Memory B cell (primary cell): ENCODE measurements around the gene MANBA.

Source experiments
- ATAC-seq: fragments of 150-1000 bp; cut with Tn5 transposase; 2 replicates; pipeline ENCODE4 v1.10.0; 2021; ENCODE audit warnings: low read depth, mild to moderate bottlenecking, moderate library complexity
- DNase-seq, 2 donors: peaks; one replicate each; pipeline ENCODE4 v3.0.0; 2022; ENCODE audit warnings: low spot score in 2 of 2
- H3K27ac Mint-ChIP-seq: one replicate; pipeline ENCODE4 v1.8.0; 2022; ENCODE audit warnings: mild to moderate bottlenecking, moderate library complexity, mixed read lengths
- H3K27me3 Mint-ChIP-seq: one replicate; pipeline ENCODE4 v1.8.0; 2022; ENCODE audit warnings: mixed read lengths
- H3K36me3 Mint-ChIP-seq: one replicate; pipeline ENCODE4 v1.8.0; 2022; ENCODE audit warnings: mild to moderate bottlenecking, mixed read lengths
- H3K4me1 Mint-ChIP-seq: one replicate; pipeline ENCODE4 v1.8.0; 2022; ENCODE audit warnings: mixed read lengths
- H3K4me3 Mint-ChIP-seq: one replicate; pipeline ENCODE4 v1.8.0; 2022; ENCODE audit warnings: mild to moderate bottlenecking, moderate library complexity, mixed read lengths
- H3K9me3 Mint-ChIP-seq: one replicate; pipeline ENCODE4 v1.8.0; 2022; ENCODE audit warnings: mixed read lengths

The MANBA gene

GRCh38 chr4:102657206-102657605, 103.6 kb downstream of the MANBA start:
- Mint-ChIP-seq H3K9me3 (no peaks in the 10 kb centered on the region), H3K4me3 (no peak overlapping the region), H3K27me3 (no peaks in the 10 kb centered on the region), H3K27ac (no peak overlapping the region), H3K4me1 (peaks cover 2% of the 10 kb centered on the region), H3K36me3 (peaks cover 13% of the 10 kb centered on the region)
- no peak for ATAC-seq
- no peak for DNase-seq

GRCh38 chr4:102647117-102647516, 113.7 kb downstream of the MANBA start:
- ATAC-seq = no peak
- Mint-ChIP-seq H3K4me1 (no peaks in the 10 kb centered on the region), H3K9me3 (no peaks in the 10 kb centered on the region), H3K27me3 (no peaks in the 10 kb centered on the region), H3K36me3 (peaks cover 37% of the 10 kb centered on the region), H3K4me3 (no peak overlapping the region), H3K27ac (no peak overlapping the region)
- no peak for DNase-seq

GRCh38 chr4:102642631-102643298, 118.0 kb downstream of the MANBA start:
- no peaks in the 10 kb centered on the region for H3K27me3 Mint-ChIP-seq
- ATAC-seq (no peak), DNase-seq (no peak)
- H3K4me3 Mint-ChIP-seq = no peak overlapping the region
- no peaks in the 10 kb centered on the region for H3K9me3 Mint-ChIP-seq
- H3K4me1 Mint-ChIP-seq = no peaks in the 10 kb centered on the region
- H3K36me3 Mint-ChIP-seq = peaks cover 33% of the 10 kb centered on the region
- no peak overlapping the region for H3K27ac Mint-ChIP-seq

GRCh38 chr4:102641793-102642192, 119.0 kb downstream of the MANBA start:
- H3K4me3 Mint-ChIP-seq = no peak overlapping the region
- no peak overlapping the region for H3K27ac Mint-ChIP-seq
- no peaks in the 10 kb centered on the region for H3K27me3 Mint-ChIP-seq
- DNase-seq = no peak
- H3K36me3 Mint-ChIP-seq = peaks cover 36% of the 10 kb centered on the region
- no peaks in the 10 kb centered on the region for H3K9me3 Mint-ChIP-seq
- ATAC-seq = no peak
- H3K4me1 Mint-ChIP-seq = no peaks in the 10 kb centered on the region

- H3K9me3 Mint-ChIP-seq = no peaks in the 10 kb centered on the region
- no peak overlapping the region for H3K4me3 Mint-ChIP-seq
- DNase-seq = no peak
- ATAC-seq = no peak
- H3K36me3 Mint-ChIP-seq = peaks cover 32% of the 10 kb centered on the region
- no peaks in the 10 kb centered on the region for H3K27me3 Mint-ChIP-seq
- H3K27ac Mint-ChIP-seq = peak overlapping the region; percentile 15
- no peaks in the 10 kb centered on the region for H3K4me1 Mint-ChIP-seq
Measured at GRCh38 chr4:102640669-102641068, 120.1 kb downstream of the MANBA start.

GRCh38 chr4:102639598-102639997, 121.2 kb downstream of the MANBA start:
- H3K4me1 Mint-ChIP-seq = no peaks in the 10 kb centered on the region
- H3K27ac Mint-ChIP-seq = no peak overlapping the region
- H3K36me3 Mint-ChIP-seq = peaks cover 29% of the 10 kb centered on the region
- H3K4me3 Mint-ChIP-seq = no peak overlapping the region
- H3K9me3 Mint-ChIP-seq = no peaks in the 10 kb centered on the region
- DNase-seq = no peak
- H3K27me3 Mint-ChIP-seq = no peaks in the 10 kb centered on the region
- no peak for ATAC-seq

- Mint-ChIP-seq H3K27me3 (no peaks in the 10 kb centered on the region), H3K4me3 (no peak overlapping the region), H3K36me3 (peaks cover 25% of the 10 kb centered on the region)
Measured at GRCh38 chr4:102638621-102639020, 122.1 kb downstream of the MANBA start.

GRCh38 chr4:102637391-102637790, 123.4 kb downstream of the MANBA start:
- Mint-ChIP-seq H3K27ac (no peak overlapping the region), H3K4me3 (no peak overlapping the region), H3K27me3 (no peaks in the 10 kb centered on the region), H3K9me3 (no peaks in the 10 kb centered on the region), H3K36me3 (peaks cover 25% of the 10 kb centered on the region), H3K4me1 (no peaks in the 10 kb centered on the region)
- no peak for ATAC-seq
- no peak for DNase-seq

More at GRCh38 chr4:102638621-102639020, 122.1 kb downstream of the MANBA start:
- no peak for DNase-seq
- Mint-ChIP-seq H3K4me1 (no peaks in the 10 kb centered on the region), H3K27ac (peak overlapping the region; percentile 41), H3K9me3 (no peaks in the 10 kb centered on the region)
- no peak for ATAC-seq

GRCh38 chr4:102633100-102633499, 127.7 kb downstream of the MANBA start:
- no peaks in the 10 kb centered on the region for H3K4me1 Mint-ChIP-seq
- ATAC-seq = no peak

GRCh38 chr4:102632241-102633065, 128.3 kb downstream of the MANBA start:
- no peaks in the 10 kb centered on the region for H3K9me3 Mint-ChIP-seq
- no peak overlapping the region for H3K4me3 Mint-ChIP-seq
- peaks cover 21% of the 10 kb centered on the region for H3K36me3 Mint-ChIP-seq
- ATAC-seq (no peak), DNase-seq (no peak)
- H3K27ac Mint-ChIP-seq = peak overlapping the region; percentile 70
- H3K4me1 Mint-ChIP-seq = no peaks in the 10 kb centered on the region
- H3K27me3 Mint-ChIP-seq = no peaks in the 10 kb centered on the region

More at GRCh38 chr4:102633100-102633499, 127.7 kb downstream of the MANBA start:
- no peak for DNase-seq
- H3K27me3 Mint-ChIP-seq = no peaks in the 10 kb centered on the region
- no peak overlapping the region for H3K27ac Mint-ChIP-seq
- no peak overlapping the region for H3K4me3 Mint-ChIP-seq
- H3K9me3 Mint-ChIP-seq = no peaks in the 10 kb centered on the region
- H3K36me3 Mint-ChIP-seq = peaks cover 23% of the 10 kb centered on the region

GRCh38 chr4:102631616-102632015, 129.2 kb downstream of the MANBA start:
- ATAC-seq = no peak
- no peaks in the 10 kb centered on the region for H3K4me1 Mint-ChIP-seq
- H3K36me3 Mint-ChIP-seq = peaks cover 15% of the 10 kb centered on the region
- H3K27me3 Mint-ChIP-seq = no peaks in the 10 kb centered on the region
- DNase-seq = no peak
- H3K27ac Mint-ChIP-seq = no peak overlapping the region
- no peak overlapping the region for H3K4me3 Mint-ChIP-seq
- no peaks in the 10 kb centered on the region for H3K9me3 Mint-ChIP-seq

- H3K9me3 Mint-ChIP-seq = no peaks in the 10 kb centered on the region
- H3K36me3 Mint-ChIP-seq = peaks cover 10% of the 10 kb centered on the region
- no peaks in the 10 kb centered on the region for H3K27me3 Mint-ChIP-seq
- peaks cover 6% of the 10 kb centered on the region for H3K4me1 Mint-ChIP-seq
- no peak overlapping the region for H3K4me3 Mint-ChIP-seq
- no peak for ATAC-seq
- H3K27ac Mint-ChIP-seq = peak overlapping the region; percentile 19
- DNase-seq = no peak
Measured at GRCh38 chr4:102629673-102630072, 131.1 kb downstream of the MANBA start.

- peak overlapping the region; percentile 21 for H3K27ac Mint-ChIP-seq
- no peaks in the 10 kb centered on the region for H3K27me3 Mint-ChIP-seq
- peaks cover 10% of the 10 kb centered on the region for H3K36me3 Mint-ChIP-seq
- ATAC-seq = no peak
- no peaks in the 10 kb centered on the region for H3K9me3 Mint-ChIP-seq
- no peak overlapping the region for H3K4me3 Mint-ChIP-seq
- peaks cover 6% of the 10 kb centered on the region for H3K4me1 Mint-ChIP-seq
- no peak for DNase-seq
Measured at GRCh38 chr4:102627831-102628523, 132.8 kb downstream of the MANBA start.
